HepG2 (cell line): ENCODE measurements around the gene GPBAR1. TPM values are rescaled to one million over a fixed set of nuclear protein-coding genes. Genes with fewer than 3 reads are reported as not detected.
A peak's percentile ranks its signal among the peaks of the same experiment; 100 is the strongest.

Experiments
- ATAC-seq: fragments of 200-7000 bp; cut with Tn5 transposase; 3 replicates; pipeline ENCODE4 v1.9.1; 2020; ENCODE audit warnings: mild to moderate bottlenecking, moderate library complexity
- BruUV-seq: library from RNA; stranded (reverse); fragments of 400-500 nt; replicated peaks from 2 replicates; lab custom pipeline; 2021; lab: Mats Ljungman, UMichigan
- CTCF ChIA-PET: fragments of 300-600 bp; formaldehyde crosslinking; extraction: SDS; loops from one replicate; lab custom pipeline; 2021; ENCODE audit warnings: low total read pairs, inconsistent platforms, low intra/inter-chr PET ratio; lab: Yijun Ruan, JAX
- POLR2A ChIA-PET: fragments of 350-600 bp; sonication (Branson Sonifier 250); formaldehyde crosslinking; loops from one replicate; lab custom pipeline; 2020; ENCODE audit warnings: antibody characterized with exemption, inconsistent platforms; lab: Yijun Ruan, JAX
- DNase-seq: peaks from one replicate; pipeline ENCODE4 v3.0.0-alpha.2; 2015; ENCODE audit warnings: low spot score
- FAIRE-seq: peaks from 3 replicates; lab custom pipeline; 2011; peaks lifted over from hg19 to GRCh38; lab: Jason Lieb, UNC
- H2AFZ ChIP-seq: one replicate; pipeline ENCODE4 v1.6.1; 2011; ENCODE audit warnings: low read length, inconsistent platforms
- H3K27ac ChIP-seq: fragments of 300-600 bp; 3 replicates; pipeline ENCODE4 v1.8.0; 2011; ENCODE audit warnings: mixed run types, mild to moderate bottlenecking, mixed read lengths, low read length, inconsistent platforms; ENCODE audit not compliant: insufficient read depth; ENCODE audit errors: extremely low read length
- H3K27me3 ChIP-seq, 2 experiments: fragments of 200-600 bp in 1 of 2; 2 replicates in 1 of 2; 3 replicates in 1 of 2; pipeline versions ENCODE4 v1.6.0 to v1.8.0; 2011; ENCODE audit warnings: low read length in 2 of 2, mild to moderate bottlenecking in 2 of 2, moderate library complexity in 2 of 2, inconsistent platforms in 1 of 2; ENCODE audit not compliant: insufficient read depth in 2 of 2, control insufficient read depth in 1 of 2
- H3K36me3 ChIP-seq, 2 experiments: fragments of 200-600 bp in 1 of 2; replicated peaks in 1 of 2; 2 replicates in 1 of 2; 3 replicates in 1 of 2; pipeline versions ENCODE4 v1.5.1 to v1.8.0; 2011; ENCODE audit warnings: low read length in 2 of 2, inconsistent platforms in 1 of 2; ENCODE audit not compliant: insufficient read depth in 2 of 2, control insufficient read depth in 1 of 2
- H3K4me1 ChIP-seq: 2 replicates; pipeline ENCODE4 v1.5.1; 2012; ENCODE audit warnings: low read length, inconsistent platforms; ENCODE audit not compliant: insufficient read depth
- H3K4me2 ChIP-seq: 2 replicates; pipeline ENCODE4 v1.6.0; 2011; ENCODE audit warnings: low read depth, low read length, inconsistent platforms
- H3K4me3 ChIP-seq, 3 experiments: fragments of 200-600 bp in 1 of 3; sonication (generic), shearing (Covaris generic) in 1 of 3; replicated peaks in 1 of 3; 2 replicates each; pipeline ENCODE4 v1.5.1; 2011 to 2016; ENCODE audit warnings: low read length in 3 of 3, inconsistent platforms in 2 of 3, low read depth in 2 of 3, mild to moderate bottlenecking in 2 of 3, control low read depth in 1 of 3, mixed read lengths in 1 of 3; ENCODE audit not compliant: insufficient read depth in 1 of 3
- H3K79me2 ChIP-seq: one replicate; pipeline ENCODE4 v1.6.1; 2011; ENCODE audit warnings: low read length, inconsistent platforms; ENCODE audit not compliant: insufficient read depth
- H3K9ac ChIP-seq: 2 replicates; pipeline ENCODE4 v1.6.0; 2011; ENCODE audit warnings: mild to moderate bottlenecking, low read depth, low read length, inconsistent platforms; ENCODE audit not compliant: insufficient read depth
- H3K9me3 ChIP-seq: 2 replicates; pipeline ENCODE4 v1.5.1; 2012; ENCODE audit warnings: mild to moderate bottlenecking, low read length
- H4K20me1 ChIP-seq: 2 replicates; pipeline ENCODE4 v1.6.0; 2011; ENCODE audit warnings: inconsistent platforms, mild to moderate bottlenecking, low read length, moderate library complexity; ENCODE audit not compliant: insufficient read depth
- ARHGAP35 ChIP-seq: sonication (generic); formaldehyde crosslinking; IDR thresholded peaks from 2 replicates; pipeline ENCODE4 v1.9.0; 2022; ENCODE audit warnings: mild to moderate bottlenecking, inconsistent platforms, moderate library complexity, missing genetic modification reagents, borderline replicate concordance
- ELF1 ChIP-seq: sonication (generic); formaldehyde crosslinking; IDR thresholded peaks from 2 replicates; pipeline ENCODE4 v1.4.0; 2020; ENCODE audit warnings: missing genetic modification reagents
- HES4 ChIP-seq: sonication (generic); formaldehyde crosslinking; IDR thresholded peaks from 2 replicates; pipeline ENCODE4 v1.9.0; 2021; ENCODE audit warnings: mild to moderate bottlenecking, missing genetic modification reagents, borderline replicate concordance
- IKZF5 ChIP-seq: IDR thresholded peaks from 2 replicates; pipeline ENCODE4 v1.6.1; 2018; ENCODE audit warnings: missing genetic modification reagents, mild to moderate bottlenecking, missing compliant biosample characterization
- MTF2 ChIP-seq: sonication (generic); formaldehyde crosslinking; IDR thresholded peaks from 2 replicates; pipeline ENCODE4 v1.5.0; 2020; ENCODE audit warnings: missing genetic modification reagents, borderline replicate concordance
- MXI1 ChIP-seq: IDR thresholded peaks from 3 replicates; pipeline ENCODE4 v1.6.1; 2012; ENCODE audit warnings: low read depth, low read length, inconsistent platforms, borderline replicate concordance
- MYPOP ChIP-seq: sonication (generic); formaldehyde crosslinking; IDR thresholded peaks from 2 replicates; pipeline ENCODE4 v1.8.1; 2023; ENCODE audit warnings: mild to moderate bottlenecking, moderate library complexity, missing genetic modification reagents
- RELA ChIP-seq: sonication (generic); formaldehyde crosslinking; IDR thresholded peaks from 2 replicates; pipeline ENCODE4 v1.4.0; 2020; ENCODE audit warnings: missing genetic modification reagents
- RFX1 ChIP-seq: fragments of 450-650 bp; IDR thresholded peaks from 2 replicates; pipeline ENCODE4 v1.6.1; 2017
- ZBTB42 ChIP-seq: sonication (generic); formaldehyde crosslinking; IDR thresholded peaks from 2 replicates; pipeline ENCODE4 v1.5.0; 2020; ENCODE audit warnings: mild to moderate bottlenecking, missing genetic modification reagents
- ZNF282 ChIP-seq: fragments of 450-650 bp; IDR thresholded peaks from 2 replicates; pipeline ENCODE4 v1.6.1; 2018; ENCODE audit not compliant: partially characterized antibody
- ZNF354B ChIP-seq: sonication (generic); formaldehyde crosslinking; IDR thresholded peaks from 2 replicates; pipeline ENCODE4 v1.8.0; 2022; ENCODE audit warnings: mild to moderate bottlenecking, missing genetic modification reagents
- WGBS: methylation state at CpG from one replicate; pipeline ENCODE4 v1.1.6; 2017; ENCODE audit warnings: low lambda C conversion rate; 5-methylcytosine and 5-hydroxymethylcytosine counted together
- in situ Hi-C: cut with HindIII; loops from 2 replicates; pipeline ENCODE4 v1.10.0; 2017; ENCODE audit warnings: low pct_unique_long_range_greater_than_20kb; ENCODE audit not compliant: extremely low pct_ligation_motif_present
- intact Hi-C: fragments of 100-400 bp; cut with micrococcal nuclease; formaldehyde crosslinking; loops from one replicate; pipeline ENCODE4 v1.10.0; 2022; ENCODE audit not compliant: unreplicated experiment
- polyA plus RNA-seq, 8 experiments: library from polyadenylated mRNA; depleted of rRNA in 3 of 8; stranded (reverse) in 7 of 8; unstranded in 1 of 8; fragments of >200 nt; fragmentation: Illumina TruSeq in 4 of 8; extraction: Trizol in 4 of 8; gene quantifications; 2 replicates each; pipeline versions ENCODE4 v1.2.1 to v1.2.3, GENCODE V29; 2011 to 2016; ENCODE audit warnings: low read depth in 4 of 8, missing spikeins in 1 of 8, mixed read lengths in 1 of 8; ENCODE audit not compliant: insufficient read depth in 1 of 8
- total RNA-seq, 5 experiments: library from RNA; depleted of rRNA; stranded (reverse); fragments of >200 nt; fragmentation: Illumina TruSeq; extraction: Trizol; gene quantifications; 2 replicates each; pipeline ENCODE4 v1.2.3, GENCODE V29; 2016; ENCODE audit warnings: low read depth in 1 of 5
- TF ChIP-seq, protein P1 (sequence below): sonication (generic); formaldehyde crosslinking; IDR thresholded peaks from 2 replicates; pipeline ENCODE4 v1.4.0; 2020; ENCODE audit warnings: missing genetic modification reagents
- TF ChIP-seq, protein P2 (sequence below): IDR thresholded peaks from 2 replicates; pipeline ENCODE4 v1.6.1; 2016; ENCODE audit warnings: missing genetic modification reagents, missing compliant biosample characterization
- TF ChIP-seq, protein P3 (sequence below): sonication (generic); formaldehyde crosslinking; IDR thresholded peaks from 2 replicates; pipeline ENCODE4 v1.4.0; 2020; ENCODE audit warnings: missing genetic modification reagents

The GPBAR1 gene
- total and polyA plus RNA-seq, 2 of the 13 experiments (the other 11 are each of a cell fraction or from before 2014, with no cell fraction given), result 0.05 to 0.09 TPM

DNA sequence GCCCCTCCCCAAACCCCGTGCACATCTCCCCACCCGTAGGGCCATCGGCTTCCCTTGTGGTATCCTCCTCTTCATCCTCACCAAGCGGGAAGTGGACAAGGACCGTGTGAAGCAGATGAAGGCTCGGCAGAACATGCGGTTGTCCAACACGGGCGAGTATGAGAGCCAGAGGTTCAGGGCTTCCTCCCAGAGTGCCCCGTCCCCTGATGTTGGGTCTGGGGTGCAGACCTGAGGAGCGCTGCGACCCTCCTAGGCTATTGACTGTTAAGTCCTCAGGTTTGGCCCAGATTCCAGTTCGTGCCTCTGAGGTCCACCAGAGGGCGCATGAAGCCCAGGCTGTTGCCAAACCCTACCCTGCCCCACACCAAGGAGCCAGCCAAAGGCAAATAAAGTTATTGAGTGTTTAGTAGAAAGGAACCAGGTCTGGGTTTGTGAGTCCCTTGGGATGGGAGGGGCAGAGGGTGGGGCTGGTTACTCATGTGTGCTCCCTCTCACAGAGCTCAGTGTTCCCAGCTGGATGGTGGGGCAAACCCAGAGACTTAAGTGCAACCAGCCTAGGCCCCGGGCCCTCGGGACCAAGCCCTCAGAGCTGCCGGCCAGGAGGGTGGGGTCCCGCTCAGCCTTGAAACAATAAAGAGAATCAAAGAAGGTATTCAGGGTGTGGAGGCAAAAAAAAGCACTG lies 11.9 kb downstream of the GPBAR1 start:
- WGBS, result 53% methylated on average over 16 of the region's 18 CpGs
- Histone ChIP-seq H3K27ac (peak overlapping the region; percentile 5), H3K4me2 (no peak overlapping the region; the same call in 1 of the 2 replicates), H3K36me3 (peaks cover 27 to 43% of the 10 kb centered on the region in 2 experiments), H3K9me3 (no peaks in the 10 kb centered on the region), H2AFZ (no peak overlapping the region), H3K79me2 (peaks cover 21% of the 10 kb centered on the region), H4K20me1 (no peaks in the 10 kb centered on the region; the same call in 1 of the 2 replicates), H3K4me3 (no peak overlapping the region), H3K9ac (no peak overlapping the region), H3K27me3 (no peaks in the 10 kb centered on the region; a peak in 1 of 5 replicates), H3K4me1 (peaks cover 33% of the 10 kb centered on the region)
- in situ Hi-C loops, result loop anchor here (5.0 to 10.0 kb wide), 2 partner anchors 192 to 375 kb away; no protein-coding TSS in a partner anchor
- peak; percentile 84 for DNase-seq
- ATAC-seq, result peak; percentile 43
- FAIRE-seq, result peak; percentile 92
- intact Hi-C loops, result loop anchor here (1.0 to 5.0 kb wide), 7 partner anchors 12 to 244 kb away; partner anchors contain the start of genes ARPC2 and CATIP
- ChIA-PET POLR2A (interaction anchor here (1.0 to 7.5 kb wide), 4 partner anchors 13 to 128 kb away, joined by 4 to 121 read pairs (median 59); partner anchors contain the start of genes CTDSP1 and TMBIM1), CTCF (interaction anchor here (0.8 to 2.0 kb wide), 11 partner anchors 15 to 244 kb away, joined by 3 to 13 read pairs (median 7); partner anchors contain the start of genes CATIP and TMBIM1)
- no TSS peak for BruUV-seq
- TF ChIP-seq RFX1, result no peak
- TF ChIP-seq, protein P1, sequence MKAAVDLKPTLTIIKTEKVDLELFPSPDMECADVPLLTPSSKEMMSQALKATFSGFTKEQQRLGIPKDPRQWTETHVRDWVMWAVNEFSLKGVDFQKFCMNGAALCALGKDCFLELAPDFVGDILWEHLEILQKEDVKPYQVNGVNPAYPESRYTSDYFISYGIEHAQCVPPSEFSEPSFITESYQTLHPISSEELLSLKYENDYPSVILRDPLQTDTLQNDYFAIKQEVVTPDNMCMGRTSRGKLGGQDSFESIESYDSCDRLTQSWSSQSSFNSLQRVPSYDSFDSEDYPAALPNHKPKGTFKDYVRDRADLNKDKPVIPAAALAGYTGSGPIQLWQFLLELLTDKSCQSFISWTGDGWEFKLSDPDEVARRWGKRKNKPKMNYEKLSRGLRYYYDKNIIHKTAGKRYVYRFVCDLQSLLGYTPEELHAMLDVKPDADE, result no peak
- TF ChIP-seq HES4 (CRISPR knock-in tag), result no peak
- no peak for TF ChIP-seq ELF1
- TF ChIP-seq, protein P2, sequence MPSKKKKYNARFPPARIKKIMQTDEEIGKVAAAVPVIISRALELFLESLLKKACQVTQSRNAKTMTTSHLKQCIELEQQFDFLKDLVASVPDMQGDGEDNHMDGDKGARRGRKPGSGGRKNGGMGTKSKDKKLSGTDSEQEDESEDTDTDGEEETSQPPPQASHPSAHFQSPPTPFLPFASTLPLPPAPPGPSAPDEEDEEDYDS (CRISPR knock-in tag), result 0 out of 2 replicates have a peak, but pooled peaks have one; percentile 50
- TF ChIP-seq ZBTB42 (CRISPR knock-in tag), result no peak
- TF ChIP-seq MXI1, result peak; percentile 23; the same call in 1 of the 3 replicates
- TF ChIP-seq MTF2, result no peak
- TF ChIP-seq IKZF5, result peak; percentile 67
- TF ChIP-seq, protein P3, sequence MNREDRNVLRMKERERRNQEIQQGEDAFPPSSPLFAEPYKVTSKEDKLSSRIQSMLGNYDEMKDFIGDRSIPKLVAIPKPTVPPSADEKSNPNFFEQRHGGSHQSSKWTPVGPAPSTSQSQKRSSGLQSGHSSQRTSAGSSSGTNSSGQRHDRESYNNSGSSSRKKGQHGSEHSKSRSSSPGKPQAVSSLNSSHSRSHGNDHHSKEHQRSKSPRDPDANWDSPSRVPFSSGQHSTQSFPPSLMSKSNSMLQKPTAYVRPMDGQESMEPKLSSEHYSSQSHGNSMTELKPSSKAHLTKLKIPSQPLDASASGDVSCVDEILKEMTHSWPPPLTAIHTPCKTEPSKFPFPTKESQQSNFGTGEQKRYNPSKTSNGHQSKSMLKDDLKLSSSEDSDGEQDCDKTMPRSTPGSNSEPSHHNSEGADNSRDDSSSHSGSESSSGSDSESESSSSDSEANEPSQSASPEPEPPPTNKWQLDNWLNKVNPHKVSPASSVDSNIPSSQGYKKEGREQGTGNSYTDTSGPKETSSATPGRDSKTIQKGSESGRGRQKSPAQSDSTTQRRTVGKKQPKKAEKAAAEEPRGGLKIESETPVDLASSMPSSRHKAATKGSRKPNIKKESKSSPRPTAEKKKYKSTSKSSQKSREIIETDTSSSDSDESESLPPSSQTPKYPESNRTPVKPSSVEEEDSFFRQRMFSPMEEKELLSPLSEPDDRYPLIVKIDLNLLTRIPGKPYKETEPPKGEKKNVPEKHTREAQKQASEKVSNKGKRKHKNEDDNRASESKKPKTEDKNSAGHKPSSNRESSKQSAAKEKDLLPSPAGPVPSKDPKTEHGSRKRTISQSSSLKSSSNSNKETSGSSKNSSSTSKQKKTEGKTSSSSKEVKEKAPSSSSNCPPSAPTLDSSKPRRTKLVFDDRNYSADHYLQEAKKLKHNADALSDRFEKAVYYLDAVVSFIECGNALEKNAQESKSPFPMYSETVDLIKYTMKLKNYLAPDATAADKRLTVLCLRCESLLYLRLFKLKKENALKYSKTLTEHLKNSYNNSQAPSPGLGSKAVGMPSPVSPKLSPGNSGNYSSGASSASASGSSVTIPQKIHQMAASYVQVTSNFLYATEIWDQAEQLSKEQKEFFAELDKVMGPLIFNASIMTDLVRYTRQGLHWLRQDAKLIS (CRISPR knock-in tag), result no peak
- 0 out of 2 replicates have a peak, but pooled peaks have one; percentile 45 for TF ChIP-seq ZNF354B (CRISPR knock-in tag)
- no peak for TF ChIP-seq ZNF282
- TF ChIP-seq ARHGAP35 (CRISPR knock-in tag), result no peak
- peak; percentile 73; the same call in 1 of the 2 replicates for TF ChIP-seq MYPOP (CRISPR knock-in tag)
- TF ChIP-seq RELA (CRISPR knock-in tag), result no peak
